MM.1S (cell line): Measurements from ENCODE around the gene OAS2.

ENCODE experiments used
- CTCF ChIP-seq: fragments of 300-600 bp; sonication (generic); IDR thresholded peaks from 2 replicates; pipeline ENCODE4 v1.5.1; 2016; ENCODE audit warnings: antibody characterized with exemption, low read length, mixed read lengths
- EZH2 ChIP-seq: fragments of 300-600 bp; sonication (generic); optimal IDR thresholded peaks from 2 replicates; pipeline ENCODE3; 2017; ENCODE audit warnings: low read depth, mild to moderate bottlenecking, antibody characterized with exemption, low read length, mixed read lengths
- EZH2phosphoT487 ChIP-seq: fragments of 300-600 bp; sonication (generic); IDR thresholded peaks from 2 replicates; pipeline ENCODE4 v1.6.1; 2018; ENCODE audit warnings: antibody characterized with exemption, low read length

DNA sequence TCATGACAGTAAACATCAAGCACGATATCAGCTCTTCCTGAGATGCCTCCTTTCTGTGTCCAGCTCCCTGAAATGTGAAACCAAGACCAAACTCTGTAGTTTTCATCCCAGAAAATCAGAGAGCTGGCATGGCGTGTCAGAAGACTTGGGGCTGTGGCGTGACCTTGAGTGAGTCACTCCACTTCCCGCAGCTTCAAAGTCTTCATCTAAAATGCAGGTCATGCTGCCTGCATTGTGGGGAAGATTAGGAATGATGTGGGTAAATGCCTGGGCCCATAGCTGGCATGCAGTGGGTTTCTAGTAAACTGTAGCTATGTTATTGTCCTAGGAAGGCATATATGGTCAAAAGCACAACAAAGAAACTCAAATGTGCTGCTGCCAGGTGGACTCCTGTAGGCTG, 28.8 kb downstream of the OAS2 start:
- TF ChIP-seq CTCF, result no peak
- no peak for TF ChIP-seq EZH2
- no peak for TF ChIP-seq EZH2phosphoT487
